Measurements from ENCODE around the gene ARHGDIA. TPM values are rescaled to one million over a fixed set of nuclear protein-coding genes. Genes with fewer than 3 reads are reported as not detected.

ARHGDIA gene
- total and polyA plus RNA-seq, 4 donors, result 46.6 to 319 (median 238) TPM

DNA sequence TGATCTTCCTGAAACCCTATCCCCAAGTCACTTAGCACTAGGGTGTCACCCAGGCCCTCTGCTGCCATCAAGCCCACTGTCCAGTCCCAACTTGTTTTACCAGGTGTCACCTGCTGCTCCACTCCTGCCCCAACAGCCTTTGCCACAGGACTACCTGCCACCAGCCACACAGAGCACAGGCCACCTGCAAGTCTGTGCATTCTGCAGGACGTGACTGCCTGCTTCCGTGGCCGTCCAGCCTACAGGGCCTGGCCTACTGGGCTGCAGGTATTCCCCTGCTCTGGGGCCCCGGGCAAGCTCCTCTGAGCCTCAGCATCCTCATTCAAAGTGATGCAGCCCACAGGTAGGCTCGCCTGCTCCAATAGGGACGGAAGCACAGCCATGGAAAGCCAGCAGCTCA, 41.3 kb downstream of the ARHGDIA start:
- Histone ChIP-seq H3K36me3 (ENCODE audit: control insufficient read depth, insufficient read depth, low read length) (peaks cover 50% of the 10 kb centered on the region), H3K27ac (ENCODE audit: low read depth, low read length) (no peak overlapping the region), H3K9me3 (ENCODE audit: control insufficient read depth, insufficient read depth, low read length) (no peaks in the 10 kb centered on the region), H3K4me1 (ENCODE audit: control insufficient read depth, insufficient read depth, low read length) (peaks cover 36% of the 10 kb centered on the region), H3K4me3 (ENCODE audit: low read depth, low read length) (no peak overlapping the region), H3K27me3 (ENCODE audit: control insufficient read depth, insufficient read depth, low read length) (no peaks in the 10 kb centered on the region)
- 93% methylated on average over 6 of the region's 6 CpGs for WGBS (ENCODE audit: insufficient coverage)
- DNase-seq (ENCODE audit: low read depth in 4 of 6, low spot score in 6 of 6), result no peak

- DNase-seq (ENCODE audit: low read depth in 4 of 6, low spot score in 6 of 6), result no peak
- Histone ChIP-seq H3K4me1 (ENCODE audit: control insufficient read depth, insufficient read depth, low read length) (peaks cover 26% of the 10 kb centered on the region), H3K27ac (ENCODE audit: low read depth, low read length) (no peak overlapping the region), H3K9me3 (ENCODE audit: control insufficient read depth, insufficient read depth, low read length) (no peaks in the 10 kb centered on the region), H3K4me3 (ENCODE audit: low read depth, low read length) (no peak overlapping the region), H3K27me3 (ENCODE audit: control insufficient read depth, insufficient read depth, low read length) (no peaks in the 10 kb centered on the region), H3K36me3 (ENCODE audit: control insufficient read depth, insufficient read depth, low read length) (peaks cover 55% of the 10 kb centered on the region)
- WGBS (ENCODE audit: insufficient coverage), result 79% methylated on average over 7 of the region's 7 CpGs
Observed at GRCh38 chr17:81828656-81829055, 42.5 kb downstream of the ARHGDIA start.

- no peak overlapping the region for H3K27ac ChIP-seq (ENCODE audit: low read depth, low read length)
- DNase-seq (ENCODE audit: low read depth in 4 of 6, low spot score in 6 of 6), result no peak
- H3K27me3 ChIP-seq (ENCODE audit: control insufficient read depth, insufficient read depth, low read length), result no peaks in the 10 kb centered on the region
- H3K4me3 ChIP-seq (ENCODE audit: low read depth, low read length), result no peak overlapping the region
- peaks cover 14% of the 10 kb centered on the region for H3K4me1 ChIP-seq (ENCODE audit: control insufficient read depth, insufficient read depth, low read length)
- peaks cover 78% of the 10 kb centered on the region for H3K36me3 ChIP-seq (ENCODE audit: control insufficient read depth, insufficient read depth, low read length)
- WGBS (ENCODE audit: insufficient coverage), result 73% methylated on average over 10 of the region's 11 CpGs
- H3K9me3 ChIP-seq (ENCODE audit: control insufficient read depth, insufficient read depth, low read length), result no peaks in the 10 kb centered on the region
Observed at GRCh38 chr17:81825841-81826466, 45.2 kb downstream of the ARHGDIA start.

DNA sequence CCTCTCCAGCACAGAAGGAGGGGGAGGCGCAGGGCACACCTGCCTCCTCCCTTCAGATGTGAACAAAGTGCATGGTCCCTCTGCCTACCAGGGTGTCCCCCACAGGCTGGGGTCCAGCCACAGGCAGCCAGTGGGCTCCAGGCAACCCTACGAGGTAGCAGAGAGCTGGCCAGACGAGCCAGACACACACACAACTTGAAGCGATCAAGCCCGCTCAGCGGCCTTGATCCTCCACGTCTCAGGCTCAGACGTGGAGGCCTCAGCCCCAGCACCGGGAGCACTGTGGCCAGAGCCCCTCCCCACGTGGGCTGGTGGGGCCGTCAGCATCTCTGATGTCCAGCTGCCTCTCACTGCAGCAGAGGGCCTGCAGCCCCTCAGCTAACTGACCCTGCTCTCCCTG, 46.5 kb downstream of the ARHGDIA start:
- no peak for DNase-seq (ENCODE audit: low read depth in 4 of 6, low spot score in 6 of 6)
- Histone ChIP-seq H3K4me1 (ENCODE audit: control insufficient read depth, insufficient read depth, low read length) (peaks cover 14% of the 10 kb centered on the region), H3K4me3 (ENCODE audit: low read depth, low read length) (no peak overlapping the region), H3K27me3 (ENCODE audit: control insufficient read depth, insufficient read depth, low read length) (no peaks in the 10 kb centered on the region), H3K9me3 (ENCODE audit: control insufficient read depth, insufficient read depth, low read length) (no peaks in the 10 kb centered on the region), H3K36me3 (ENCODE audit: control insufficient read depth, insufficient read depth, low read length) (peaks cover 71% of the 10 kb centered on the region), H3K27ac (ENCODE audit: low read depth, low read length) (no peak overlapping the region)
- WGBS (ENCODE audit: insufficient coverage), result 88% methylated on average over 11 of the region's 11 CpGs

DNA sequence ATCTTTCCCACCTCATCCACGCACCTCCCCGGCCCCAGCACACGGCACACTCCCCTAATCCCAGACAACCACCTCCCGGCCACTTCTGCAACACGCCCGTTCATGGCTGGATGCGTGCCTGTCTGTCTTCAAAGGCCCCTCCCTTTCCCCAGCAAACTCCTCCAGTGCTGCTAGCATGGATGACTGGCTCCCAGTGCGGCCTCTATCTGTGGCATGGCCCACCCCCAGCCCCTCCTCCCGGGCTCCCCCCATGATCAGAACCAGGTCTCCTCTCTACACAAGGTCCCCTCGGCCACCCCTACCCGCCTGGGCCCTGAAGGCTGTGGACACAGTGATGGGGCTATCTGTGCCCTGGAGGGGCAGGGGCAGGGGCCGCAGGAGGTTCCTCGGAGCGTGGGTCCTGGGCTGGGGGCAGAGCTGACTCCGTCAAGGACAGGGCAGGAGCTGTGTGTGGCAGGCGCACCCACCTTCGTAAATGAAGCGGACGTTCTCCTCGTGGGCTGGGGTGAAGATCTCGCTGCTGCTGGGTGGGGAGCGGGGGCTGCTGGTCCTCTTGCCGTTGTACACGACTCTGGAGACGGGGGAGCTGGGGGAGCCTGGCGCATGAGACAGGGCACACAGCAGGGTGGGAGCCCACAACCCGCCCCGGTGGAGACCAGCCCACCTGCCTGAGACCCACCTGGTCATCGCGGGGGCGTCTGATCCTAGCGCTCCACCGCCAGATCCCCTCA, 47.2 kb downstream of the ARHGDIA start:
- Histone ChIP-seq H3K4me1 (ENCODE audit: control insufficient read depth, insufficient read depth, low read length) (peaks cover 14% of the 10 kb centered on the region), H3K4me3 (ENCODE audit: low read depth, low read length) (no peak overlapping the region), H3K27ac (ENCODE audit: low read depth, low read length) (no peak overlapping the region), H3K9me3 (ENCODE audit: control insufficient read depth, insufficient read depth, low read length) (no peaks in the 10 kb centered on the region), H3K27me3 (ENCODE audit: control insufficient read depth, insufficient read depth, low read length) (no peaks in the 10 kb centered on the region), H3K36me3 (ENCODE audit: control insufficient read depth, insufficient read depth, low read length) (peaks cover 65% of the 10 kb centered on the region)
- WGBS (ENCODE audit: insufficient coverage), result 89% methylated on average over 30 of the region's 33 CpGs
- no peak for DNase-seq (ENCODE audit: low read depth in 4 of 6, low spot score in 6 of 6)

DNA sequence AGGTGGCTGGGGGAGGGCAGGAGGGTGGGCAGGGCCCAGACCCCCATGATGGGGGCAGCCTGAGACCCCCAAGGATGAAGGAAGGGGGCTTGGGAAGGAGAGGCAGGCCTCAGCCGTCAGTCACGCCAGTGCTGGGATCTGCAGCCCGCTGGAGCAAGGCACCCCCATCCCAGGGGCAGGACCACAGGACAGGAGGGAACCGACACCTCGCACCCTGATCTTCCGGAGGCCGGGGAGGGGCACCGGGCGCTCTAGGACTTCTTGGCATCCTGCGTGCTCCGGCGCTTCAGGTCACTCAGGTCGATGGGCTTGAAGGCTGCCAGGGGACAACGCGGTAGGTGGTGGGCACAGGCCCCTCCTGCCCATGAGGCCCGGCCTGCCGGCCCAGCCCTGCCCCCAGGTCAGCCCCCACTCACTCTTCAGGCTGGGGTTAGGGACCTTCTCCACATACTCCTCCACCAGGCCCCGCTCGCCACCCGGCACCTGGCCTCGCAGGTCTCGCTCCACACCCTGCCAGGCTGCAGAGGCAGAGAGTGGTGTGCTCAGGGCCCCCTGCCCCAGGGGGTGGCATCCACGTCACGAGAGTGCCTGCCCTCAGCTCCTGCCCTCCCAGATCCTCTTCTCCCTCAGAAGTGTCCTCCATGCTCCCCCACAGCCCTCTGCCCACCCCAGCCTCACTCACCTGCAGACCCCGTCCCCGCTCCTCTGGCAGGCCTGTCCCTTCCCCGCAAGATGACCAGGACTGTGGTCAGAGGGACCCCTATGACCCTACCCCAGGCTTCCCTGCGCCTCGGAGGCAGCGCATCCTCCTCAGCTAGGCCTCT, 47.9 kb downstream of the ARHGDIA start:
- WGBS (ENCODE audit: insufficient coverage), result 93% methylated on average over 30 of the region's 30 CpGs
- Histone ChIP-seq H3K27me3 (ENCODE audit: control insufficient read depth, insufficient read depth, low read length) (no peaks in the 10 kb centered on the region), H3K9me3 (ENCODE audit: control insufficient read depth, insufficient read depth, low read length) (no peaks in the 10 kb centered on the region), H3K4me3 (ENCODE audit: low read depth, low read length) (no peak overlapping the region), H3K27ac (ENCODE audit: low read depth, low read length) (no peak overlapping the region), H3K4me1 (ENCODE audit: control insufficient read depth, insufficient read depth, low read length) (peaks cover 6% of the 10 kb centered on the region), H3K36me3 (ENCODE audit: control insufficient read depth, insufficient read depth, low read length) (peaks cover 57% of the 10 kb centered on the region)
- DNase-seq (ENCODE audit: low read depth in 4 of 6, low spot score in 6 of 6), result no peak

DNA sequence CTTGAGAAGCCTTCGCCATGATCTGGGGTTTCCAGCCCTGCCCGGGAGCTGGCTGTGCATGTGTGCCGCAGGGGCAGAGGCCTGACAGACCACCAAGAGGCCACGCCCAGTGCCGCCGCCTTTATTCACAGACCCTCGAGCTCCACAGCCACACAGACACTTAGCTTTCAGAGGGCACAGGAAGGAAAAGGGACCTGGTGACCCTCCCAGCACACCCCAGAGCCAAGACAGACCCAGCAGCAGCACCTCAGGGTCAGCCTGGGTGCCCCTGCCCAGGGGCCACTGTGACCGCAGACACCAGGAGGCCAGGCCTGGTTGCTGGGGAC, 48.9 kb downstream of the ARHGDIA start:
- H3K9me3 ChIP-seq (ENCODE audit: control insufficient read depth, insufficient read depth, low read length), result no peaks in the 10 kb centered on the region
- 89% methylated on average over 8 of the region's 8 CpGs for WGBS (ENCODE audit: insufficient coverage)
- no peaks in the 10 kb centered on the region for H3K27me3 ChIP-seq (ENCODE audit: control insufficient read depth, insufficient read depth, low read length)
- no peak overlapping the region for H3K27ac ChIP-seq (ENCODE audit: low read depth, low read length)
- H3K4me3 ChIP-seq (ENCODE audit: low read depth, low read length), result no peak overlapping the region
- H3K36me3 ChIP-seq (ENCODE audit: control insufficient read depth, insufficient read depth, low read length), result peaks cover 55% of the 10 kb centered on the region
- DNase-seq (ENCODE audit: low read depth in 4 of 6, low spot score in 6 of 6), result no peak
- peaks cover 5% of the 10 kb centered on the region for H3K4me1 ChIP-seq (ENCODE audit: control insufficient read depth, insufficient read depth, low read length)

DNA sequence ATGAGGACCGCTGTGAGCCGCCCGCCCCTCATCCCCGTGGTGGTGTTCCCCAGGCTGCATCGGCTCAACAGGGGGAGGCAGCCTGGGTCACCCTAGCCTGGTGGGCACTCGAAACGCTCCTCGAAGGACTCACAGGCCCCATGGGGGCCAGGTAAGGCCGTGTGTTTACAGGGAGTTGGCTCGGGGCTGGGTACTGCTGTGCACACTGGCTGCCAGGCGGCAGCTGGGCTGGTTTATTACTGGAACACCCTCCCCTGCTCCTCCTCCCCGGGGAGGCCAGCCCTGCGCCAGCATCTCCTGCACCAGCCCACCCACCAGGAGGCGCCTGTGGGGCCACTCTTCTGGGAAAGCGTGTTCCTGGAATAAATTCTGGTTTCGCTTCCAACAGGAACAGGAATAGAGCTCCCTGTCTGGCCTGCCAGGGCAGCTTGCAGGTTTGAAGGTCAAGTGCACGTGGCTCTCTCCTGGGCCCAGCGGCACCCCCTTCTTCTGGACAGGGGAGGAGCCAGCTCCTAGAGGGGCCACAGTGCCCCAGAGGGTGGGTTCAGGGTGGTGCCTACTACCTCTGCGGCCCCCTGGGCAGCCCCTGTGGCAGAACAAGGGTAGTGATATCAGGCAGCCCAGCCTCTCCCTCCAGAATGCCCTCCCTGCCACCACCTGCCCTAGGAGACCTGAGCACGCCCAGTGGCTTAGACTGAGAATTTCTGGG, 49.4 kb downstream of the ARHGDIA start:
- peaks cover 55% of the 10 kb centered on the region for H3K36me3 ChIP-seq (ENCODE audit: control insufficient read depth, insufficient read depth, low read length)
- DNase-seq (ENCODE audit: low read depth in 4 of 6, low spot score in 6 of 6), result no peak
- H3K4me1 ChIP-seq (ENCODE audit: control insufficient read depth, insufficient read depth, low read length), result peaks cover 5% of the 10 kb centered on the region
- no peak overlapping the region for H3K27ac ChIP-seq (ENCODE audit: low read depth, low read length)
- WGBS (ENCODE audit: insufficient coverage), result 70% methylated on average over 19 of the region's 20 CpGs
- no peaks in the 10 kb centered on the region for H3K9me3 ChIP-seq (ENCODE audit: control insufficient read depth, insufficient read depth, low read length)
- H3K27me3 ChIP-seq (ENCODE audit: control insufficient read depth, insufficient read depth, low read length), result no peaks in the 10 kb centered on the region
- no peak overlapping the region for H3K4me3 ChIP-seq (ENCODE audit: low read depth, low read length)

DNA sequence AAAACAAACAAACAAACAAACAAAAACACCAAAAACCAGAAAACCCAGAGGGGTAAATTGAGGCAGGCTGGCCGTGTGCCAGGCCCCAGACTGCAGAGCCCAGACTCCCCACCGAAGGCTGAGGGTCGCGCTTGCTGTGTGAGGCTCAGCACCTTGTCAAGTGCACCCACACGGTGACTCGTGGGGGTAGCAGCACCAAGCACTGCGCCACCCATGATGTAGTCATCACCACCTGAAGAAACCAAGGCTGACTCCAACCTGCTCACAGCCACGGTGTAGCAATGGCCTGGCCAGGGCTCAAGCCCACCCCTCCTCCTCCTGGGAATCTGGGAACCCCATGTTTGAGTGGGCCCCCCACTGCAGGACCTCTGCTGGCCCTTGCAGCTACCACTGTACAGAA, 50.0 kb downstream of the ARHGDIA start:
- Histone ChIP-seq H3K9me3 (ENCODE audit: control insufficient read depth, insufficient read depth, low read length) (no peaks in the 10 kb centered on the region), H3K27me3 (ENCODE audit: control insufficient read depth, insufficient read depth, low read length) (no peaks in the 10 kb centered on the region), H3K4me3 (ENCODE audit: low read depth, low read length) (no peak overlapping the region), H3K36me3 (ENCODE audit: control insufficient read depth, insufficient read depth, low read length) (peaks cover 52% of the 10 kb centered on the region), H3K27ac (ENCODE audit: low read depth, low read length) (no peak overlapping the region), H3K4me1 (ENCODE audit: control insufficient read depth, insufficient read depth, low read length) (peaks cover 5% of the 10 kb centered on the region)
- DNase-seq (ENCODE audit: low read depth in 4 of 6, low spot score in 6 of 6), result no peak
- 94% methylated on average over 8 of the region's 8 CpGs for WGBS (ENCODE audit: insufficient coverage)

Data from spinal cord (tissue), 10 donors.